Ishikawa (cell line): ENCODE results near the gene MYB.

ENCODE experiments used
- CEBPB ChIP-seq: IDR thresholded peaks from 2 replicates; pipeline ENCODE4 v1.6.1; 2012
- CREB1 ChIP-seq: IDR thresholded peaks from 2 replicates; pipeline ENCODE4 v1.6.1; 2012; ENCODE audit warnings: low read depth
- EGR1 ChIP-seq: IDR thresholded peaks from 2 replicates; pipeline ENCODE4 v1.6.1; 2012
- EP300 ChIP-seq: IDR thresholded peaks from 2 replicates; pipeline ENCODE4 v1.6.1; 2012; ENCODE audit warnings: borderline replicate concordance
- FOXM1 ChIP-seq: IDR thresholded peaks from 2 replicates; pipeline ENCODE4 v1.6.1; 2012; ENCODE audit warnings: low read depth, borderline replicate concordance
- NFIC ChIP-seq: IDR thresholded peaks from 2 replicates; pipeline ENCODE4 v1.6.1; 2012
- RAD21 ChIP-seq: IDR thresholded peaks from 2 replicates; pipeline ENCODE4 v1.6.1; 2012; ENCODE audit warnings: low read depth
- TAF1 ChIP-seq: IDR thresholded peaks from 2 replicates; pipeline ENCODE4 v1.6.1; 2012; ENCODE audit warnings: low read depth, mild to moderate bottlenecking
- TCF12 ChIP-seq: IDR thresholded peaks from 2 replicates; pipeline ENCODE4 v1.6.1; 2012; ENCODE audit warnings: low read depth
- TEAD4 ChIP-seq: IDR thresholded peaks from 2 replicates; pipeline ENCODE4 v1.6.1; 2012
- YY1 ChIP-seq: IDR thresholded peaks from 2 replicates; pipeline ENCODE4 v1.6.1; 2012; ENCODE audit warnings: low read depth
- ZBTB7A ChIP-seq: IDR thresholded peaks from 2 replicates; pipeline ENCODE4 v1.6.1; 2012; ENCODE audit warnings: low read depth
- TF ChIP-seq, protein P1 (sequence below): IDR thresholded peaks from 2 replicates; pipeline ENCODE4 v1.6.1; 2012; ENCODE audit warnings: low read depth, mild to moderate bottlenecking
- TF ChIP-seq, protein P2 (sequence below): IDR thresholded peaks from 2 replicates; pipeline ENCODE4 v1.6.1; 2012
- TF ChIP-seq, protein P3 (sequence below): IDR thresholded peaks from 2 replicates; pipeline ENCODE4 v1.6.1; 2012

MYB gene

DNA sequence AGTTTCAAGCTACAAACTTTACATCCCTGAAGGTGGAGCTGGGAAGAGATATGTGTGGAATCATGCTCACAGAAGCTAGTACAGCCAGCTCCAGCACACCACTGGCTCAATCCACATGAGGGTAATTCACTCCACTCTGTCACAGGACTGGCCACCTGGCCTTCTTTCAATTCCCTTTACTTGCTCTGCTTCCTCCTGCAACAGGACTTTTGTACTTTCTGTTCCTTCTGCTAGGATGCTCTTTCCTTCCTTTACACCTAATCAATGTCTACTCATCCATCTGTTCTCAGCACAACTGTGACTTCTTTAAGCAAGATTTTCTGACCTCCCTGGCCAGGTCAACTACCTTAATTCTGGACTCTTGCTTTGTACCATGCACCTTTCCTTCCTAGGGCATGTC, 39.4 kb upstream of the MYB start:
- TF ChIP-seq ZBTB7A (no peak), CEBPB (no peak), TAF1 (no peak), EGR1 (no peak), TEAD4 (no peak), CREB1 (no peak), RAD21 (no peak), FOXM1 (no peak), TCF12 (no peak), YY1 (no peak), NFIC (no peak), EP300 (no peak)
- TF ChIP-seq, protein P1, sequence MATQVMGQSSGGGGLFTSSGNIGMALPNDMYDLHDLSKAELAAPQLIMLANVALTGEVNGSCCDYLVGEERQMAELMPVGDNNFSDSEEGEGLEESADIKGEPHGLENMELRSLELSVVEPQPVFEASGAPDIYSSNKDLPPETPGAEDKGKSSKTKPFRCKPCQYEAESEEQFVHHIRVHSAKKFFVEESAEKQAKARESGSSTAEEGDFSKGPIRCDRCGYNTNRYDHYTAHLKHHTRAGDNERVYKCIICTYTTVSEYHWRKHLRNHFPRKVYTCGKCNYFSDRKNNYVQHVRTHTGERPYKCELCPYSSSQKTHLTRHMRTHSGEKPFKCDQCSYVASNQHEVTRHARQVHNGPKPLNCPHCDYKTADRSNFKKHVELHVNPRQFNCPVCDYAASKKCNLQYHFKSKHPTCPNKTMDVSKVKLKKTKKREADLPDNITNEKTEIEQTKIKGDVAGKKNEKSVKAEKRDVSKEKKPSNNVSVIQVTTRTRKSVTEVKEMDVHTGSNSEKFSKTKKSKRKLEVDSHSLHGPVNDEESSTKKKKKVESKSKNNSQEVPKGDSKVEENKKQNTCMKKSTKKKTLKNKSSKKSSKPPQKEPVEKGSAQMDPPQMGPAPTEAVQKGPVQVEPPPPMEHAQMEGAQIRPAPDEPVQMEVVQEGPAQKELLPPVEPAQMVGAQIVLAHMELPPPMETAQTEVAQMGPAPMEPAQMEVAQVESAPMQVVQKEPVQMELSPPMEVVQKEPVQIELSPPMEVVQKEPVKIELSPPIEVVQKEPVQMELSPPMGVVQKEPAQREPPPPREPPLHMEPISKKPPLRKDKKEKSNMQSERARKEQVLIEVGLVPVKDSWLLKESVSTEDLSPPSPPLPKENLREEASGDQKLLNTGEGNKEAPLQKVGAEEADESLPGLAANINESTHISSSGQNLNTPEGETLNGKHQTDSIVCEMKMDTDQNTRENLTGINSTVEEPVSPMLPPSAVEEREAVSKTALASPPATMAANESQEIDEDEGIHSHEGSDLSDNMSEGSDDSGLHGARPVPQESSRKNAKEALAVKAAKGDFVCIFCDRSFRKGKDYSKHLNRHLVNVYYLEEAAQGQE = no peak
- TF ChIP-seq, protein P2, sequence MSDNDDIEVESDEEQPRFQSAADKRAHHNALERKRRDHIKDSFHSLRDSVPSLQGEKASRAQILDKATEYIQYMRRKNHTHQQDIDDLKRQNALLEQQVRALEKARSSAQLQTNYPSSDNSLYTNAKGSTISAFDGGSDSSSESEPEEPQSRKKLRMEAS = no peak
- TF ChIP-seq, protein P3, sequence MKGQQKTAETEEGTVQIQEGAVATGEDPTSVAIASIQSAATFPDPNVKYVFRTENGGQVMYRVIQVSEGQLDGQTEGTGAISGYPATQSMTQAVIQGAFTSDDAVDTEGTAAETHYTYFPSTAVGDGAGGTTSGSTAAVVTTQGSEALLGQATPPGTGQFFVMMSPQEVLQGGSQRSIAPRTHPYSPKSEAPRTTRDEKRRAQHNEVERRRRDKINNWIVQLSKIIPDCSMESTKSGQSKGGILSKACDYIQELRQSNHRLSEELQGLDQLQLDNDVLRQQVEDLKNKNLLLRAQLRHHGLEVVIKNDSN = no peak

DNA sequence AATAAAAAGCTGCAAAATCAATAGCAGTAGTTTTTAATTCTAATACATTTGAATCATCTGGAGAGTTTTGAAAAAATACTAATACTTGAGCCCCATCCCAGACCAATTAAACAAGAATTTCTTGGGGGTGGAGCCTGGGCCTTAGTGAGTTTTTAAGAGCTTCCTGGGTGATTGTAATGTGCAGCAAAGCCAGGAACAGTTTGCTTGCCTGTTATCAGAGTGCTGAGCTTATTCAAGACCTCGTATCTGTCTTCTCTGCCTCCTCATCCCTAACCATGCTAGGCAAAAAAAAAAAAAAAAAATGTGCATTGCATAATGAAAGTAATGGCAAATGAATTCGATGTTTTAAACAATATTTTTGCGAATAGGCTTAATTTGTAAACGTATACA, 36.4 kb upstream of the MYB start:
- TF ChIP-seq YY1 (no peak), ZBTB7A (no peak), TCF12 (no peak), EP300 (no peak), EGR1 (no peak), TAF1 (no peak), FOXM1 (no peak), CEBPB (no peak), NFIC (no peak), CREB1 (no peak), RAD21 (no peak)
- TF ChIP-seq, protein P3 = no peak
- TF ChIP-seq, protein P1 = no peak
- TF ChIP-seq, protein P2 = no peak

DNA sequence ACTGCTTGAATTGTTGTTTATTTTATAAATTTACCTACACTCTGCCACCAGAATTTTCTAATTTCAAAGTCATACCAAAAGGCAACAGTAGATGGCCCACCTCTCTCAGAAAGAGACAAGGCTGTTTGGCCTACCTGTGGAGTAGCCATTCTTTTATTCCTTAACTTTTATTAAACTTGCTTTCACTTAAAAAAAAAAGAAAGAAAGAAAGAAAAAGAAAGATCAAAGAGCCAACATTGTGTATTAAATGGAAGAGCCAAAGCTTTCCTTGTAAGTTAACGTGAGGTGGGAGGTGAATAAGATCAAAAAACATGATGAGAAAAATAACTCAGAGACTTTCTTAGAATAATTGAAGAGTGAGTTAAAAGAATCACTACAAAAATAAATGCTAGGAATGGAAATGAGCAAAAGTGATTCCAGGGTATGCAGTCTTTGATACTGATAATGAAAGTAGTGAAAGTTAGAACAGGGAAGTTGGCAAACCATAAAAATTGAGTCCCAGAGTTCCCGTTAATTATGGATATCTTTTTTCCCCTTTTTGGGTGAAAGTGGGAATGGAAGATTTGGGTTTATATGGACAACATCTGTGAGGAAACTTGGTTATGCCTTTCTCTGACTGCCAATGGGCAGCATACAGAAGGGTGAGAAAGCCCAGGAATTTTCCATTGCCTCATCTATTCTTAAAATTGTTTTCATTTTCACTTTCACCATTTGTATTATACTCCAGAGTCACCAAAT, 35.9 kb upstream of the MYB start:
- TF ChIP-seq RAD21 (peak; percentile 85), FOXM1 (no peak)

DNA sequence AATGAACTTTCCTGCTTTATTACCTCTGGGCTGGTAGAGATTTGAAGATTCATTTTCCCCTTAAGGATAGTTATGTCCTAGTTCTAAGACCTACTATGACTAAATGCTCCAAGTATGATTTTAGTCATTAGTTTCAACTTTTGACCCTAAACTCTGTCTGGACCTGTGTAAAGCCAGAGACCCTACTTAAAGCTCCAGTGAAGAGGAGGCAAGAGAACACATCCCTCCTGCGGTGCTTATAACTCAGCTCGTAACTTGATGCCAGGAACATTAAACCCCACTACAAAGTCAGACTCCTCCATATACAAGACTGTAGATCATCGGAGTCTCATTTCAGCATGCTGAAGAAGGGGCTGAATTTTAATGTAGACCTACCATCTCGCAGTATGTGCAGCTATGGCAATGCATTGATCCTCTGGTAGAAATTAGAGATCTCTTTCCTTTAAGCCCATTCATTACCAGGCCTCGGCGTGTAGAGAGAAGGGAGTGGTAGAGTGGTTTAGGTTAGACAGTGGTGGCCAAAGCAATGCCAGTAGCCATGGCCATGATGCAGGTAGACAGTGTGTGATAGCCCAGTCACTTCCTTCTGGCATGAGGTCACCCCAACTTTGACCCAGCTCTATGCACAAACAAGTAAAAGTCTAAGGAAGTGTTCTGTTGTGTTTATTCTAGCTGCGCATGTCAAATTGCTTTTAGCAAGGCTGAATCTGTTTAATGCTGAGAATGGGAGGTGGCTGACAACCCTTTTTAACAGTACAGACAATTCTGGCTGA, 34.8 kb upstream of the MYB start:
- TF ChIP-seq EGR1 = no peak
- TF ChIP-seq YY1 = no peak
- TF ChIP-seq FOXM1 = no peak
- TF ChIP-seq CEBPB = no peak
- no peak for TF ChIP-seq TEAD4

DNA sequence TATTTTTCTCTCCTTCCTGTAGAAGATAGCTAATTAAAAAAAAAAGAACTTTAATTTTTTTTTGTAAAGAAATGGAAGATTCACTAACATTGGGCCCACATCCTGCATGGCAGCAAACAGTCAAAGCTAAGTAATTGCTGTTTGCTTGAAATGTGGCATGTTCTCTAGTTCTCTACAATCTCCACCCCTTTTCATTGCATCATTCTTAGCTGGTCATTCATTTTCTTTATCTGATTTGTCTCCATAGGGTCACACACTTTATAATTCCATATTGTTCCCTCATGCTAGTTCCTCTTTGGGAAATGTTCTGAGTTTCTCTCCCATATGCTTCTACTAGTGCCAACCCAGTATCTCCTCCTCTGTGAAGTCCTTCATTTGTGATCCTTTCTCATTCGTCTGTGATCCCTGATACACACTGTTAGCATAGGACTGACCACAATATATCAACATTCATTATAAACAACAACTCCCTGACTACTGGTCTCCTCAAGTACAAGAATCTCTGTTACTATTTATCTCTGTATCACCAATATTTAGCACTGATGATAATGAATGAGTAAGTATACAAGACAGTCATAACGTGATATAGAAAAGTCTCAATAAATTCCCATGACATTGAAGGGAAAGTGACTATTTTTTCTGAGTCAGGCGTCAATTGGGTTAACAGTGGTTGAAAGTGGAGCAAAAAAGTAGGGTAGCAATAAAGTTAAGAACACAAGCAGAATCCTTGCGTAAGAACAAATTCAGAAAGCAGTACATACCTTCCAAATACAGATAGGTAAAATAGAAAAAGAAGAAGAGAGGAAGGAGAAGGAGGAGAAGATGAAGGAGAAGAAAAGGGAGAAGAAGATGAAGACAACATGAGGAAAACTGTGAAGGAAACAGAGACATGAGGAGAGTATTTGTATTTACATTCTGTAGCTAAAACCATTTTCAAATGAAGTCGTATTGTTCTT, 33.2 kb upstream of the MYB start:
- no peak for TF ChIP-seq FOXM1
- TF ChIP-seq EP300 = no peak
- no peak for TF ChIP-seq YY1
- TF ChIP-seq, protein P3 = no peak
- no peak for TF ChIP-seq ZBTB7A
- no peak for TF ChIP-seq NFIC
- TF ChIP-seq TCF12 = no peak
- no peak for TF ChIP-seq TEAD4
- TF ChIP-seq, protein P2 = no peak
- no peak for TF ChIP-seq TAF1
- TF ChIP-seq, protein P1 = no peak
- TF ChIP-seq CREB1 = no peak
- TF ChIP-seq EGR1 = no peak
- TF ChIP-seq CEBPB = no peak
- TF ChIP-seq RAD21 = no peak
